GM23338 (cell line): ENCODE data around the gene OSBPL3. TPM values are rescaled to one million over a fixed set of nuclear protein-coding genes. Genes with fewer than 3 reads are reported as not detected.

Source experiments
- ATAC-seq: fragments of 200-7000 bp; cut with Tn5 transposase; 3 replicates; pipeline ENCODE4 v1.9.1; 2020
- DNase-seq: peaks from one replicate; pipeline ENCODE4 v3.0.0-alpha.2; 2015; ENCODE audit warnings: low spot score
- H2AFZ ChIP-seq: fragments of 200-600 bp; sonication (generic); 2 replicates; pipeline ENCODE4 v1.8.0; 2016; ENCODE audit warnings: antibody characterized with exemption, mild to moderate bottlenecking, moderate library complexity
- H3F3A ChIP-seq: fragments of 200-600 bp; sonication (generic); replicated peaks from 2 replicates; pipeline ENCODE4 v1.8.0; 2017; ENCODE audit warnings: antibody characterized with exemption, mixed run types, low read depth
- H3K27ac ChIP-seq: fragments of 200-600 bp; sonication (generic); 2 replicates; pipeline ENCODE4 v1.6.1; 2016; ENCODE audit warnings: low read depth
- H3K27me3 ChIP-seq: fragments of 200-600 bp; sonication (generic); 2 replicates; pipeline ENCODE4 v1.8.0; 2016; ENCODE audit warnings: mild to moderate bottlenecking, mixed run types, moderate library complexity; ENCODE audit not compliant: insufficient read depth
- H3K36me3 ChIP-seq: fragments of 200-600 bp; sonication (generic); 2 replicates; pipeline ENCODE4 v1.8.0; 2016; ENCODE audit warnings: mild to moderate bottlenecking; ENCODE audit not compliant: insufficient read depth
- H3K4me1 ChIP-seq: fragments of 200-600 bp; sonication (generic); 2 replicates; pipeline ENCODE4 v1.8.0; 2016; ENCODE audit warnings: mild to moderate bottlenecking, moderate library complexity; ENCODE audit not compliant: insufficient read depth
- H3K4me2 ChIP-seq: fragments of 200-600 bp; sonication (generic); 2 replicates; pipeline ENCODE4 v1.7.1; 2017; ENCODE audit warnings: mixed run types
- H3K4me3 ChIP-seq: fragments of 200-600 bp; sonication (generic); 2 replicates; pipeline ENCODE4 v1.6.1; 2016; ENCODE audit warnings: mixed run types
- H3K79me2 ChIP-seq: fragments of 200-600 bp; sonication (generic); replicated peaks from 2 replicates; pipeline ENCODE4 v1.8.0; 2017; ENCODE audit warnings: mild to moderate bottlenecking; ENCODE audit not compliant: insufficient read depth
- H3K9me2 ChIP-seq: fragments of 200-600 bp; sonication (generic); 2 replicates; pipeline ENCODE4 v1.8.0; 2017; ENCODE audit not compliant: insufficient read depth
- H4K20me1 ChIP-seq: fragments of 200-600 bp; sonication (generic); replicated peaks from 2 replicates; pipeline ENCODE4 v1.8.0; 2017; ENCODE audit warnings: mild to moderate bottlenecking; ENCODE audit not compliant: insufficient read depth
- H3K27ac Mint-ChIP-seq: 2 replicates; pipeline ENCODE4 v1.8.0; 2020; ENCODE audit warnings: inconsistent platforms, mild to moderate bottlenecking, moderate library complexity, mixed read lengths
- H3K27me3 Mint-ChIP-seq: 3 replicates; pipeline ENCODE4 v1.8.0; 2022; ENCODE audit warnings: low read depth, mild to moderate bottlenecking, moderate library complexity, mixed read lengths, inconsistent platforms; ENCODE audit not compliant: insufficient read depth, poor library complexity
- H3K36me3 Mint-ChIP-seq: 3 replicates; pipeline ENCODE4 v1.8.0; 2021; ENCODE audit warnings: low read depth, mild to moderate bottlenecking, inconsistent platforms, moderate library complexity, mixed read lengths
- H3K4me1 Mint-ChIP-seq: 3 replicates; pipeline ENCODE4 v1.8.0; 2020; ENCODE audit warnings: mild to moderate bottlenecking, inconsistent platforms, mixed read lengths
- H3K4me3 Mint-ChIP-seq: 3 replicates; pipeline ENCODE4 v1.8.0; 2021; ENCODE audit warnings: moderate library complexity, mild to moderate bottlenecking, inconsistent platforms, mixed read lengths
- H3K9me3 Mint-ChIP-seq: 3 replicates; pipeline ENCODE4 v1.8.0; 2020; ENCODE audit warnings: moderate library complexity, mild to moderate bottlenecking, inconsistent platforms, mixed read lengths
- CREB1 ChIP-seq: fragments of 250-450 bp; sonication (Bioruptor Pico); IDR thresholded peaks from 2 replicates; pipeline ENCODE4 v1.5.0; 2020; ENCODE audit warnings: low read depth, mild to moderate bottlenecking, moderate library complexity
- CTCF ChIP-seq, 2 experiments: fragments of 200-600 bp in 1 of 2; sonication (generic) in 1 of 2; conservative IDR thresholded peaks; 2 replicates each; pipeline versions ENCODE4 v1.5.1 to v1.6.1; 2016 to 2017; ENCODE audit warnings: antibody characterized with exemption in 2 of 2, low read depth in 2 of 2, mild to moderate bottlenecking in 2 of 2, moderate library complexity in 1 of 2
- ETS1 ChIP-seq: IDR thresholded peaks from 2 replicates; pipeline ENCODE4 v1.6.1; 2016; ENCODE audit warnings: antibody characterized with exemption
- EZH2 ChIP-seq: fragments of 200-600 bp; sonication (generic); IDR thresholded peaks from one replicate; pipeline ENCODE4 v1.8.0; 2017; ENCODE audit warnings: antibody characterized with exemption, mild to moderate bottlenecking, low read depth; ENCODE audit not compliant: unreplicated experiment
- EZH2phosphoT487 ChIP-seq: fragments of 200-600 bp; sonication (generic); IDR thresholded peaks from one replicate; pipeline ENCODE4 v1.8.1; 2018; ENCODE audit warnings: antibody characterized with exemption; ENCODE audit not compliant: unreplicated experiment
- JUNB ChIP-seq: IDR thresholded peaks from one replicate; pipeline ENCODE4 v1.6.1; 2016; ENCODE audit warnings: antibody characterized with exemption; ENCODE audit not compliant: unreplicated experiment
- NANOG ChIP-seq: IDR thresholded peaks from 2 replicates; pipeline ENCODE4 v1.6.1; 2016; ENCODE audit warnings: antibody characterized with exemption, borderline replicate concordance
- POLR2AphosphoS5 ChIP-seq: IDR thresholded peaks from 2 replicates; pipeline ENCODE4 v1.6.1; 2016; ENCODE audit warnings: antibody characterized with exemption, low read depth
- REST ChIP-seq: IDR thresholded peaks from one replicate; pipeline ENCODE4 v1.6.1; 2018; ENCODE audit warnings: antibody characterized with exemption; ENCODE audit not compliant: unreplicated experiment
- STAT1 ChIP-seq: IDR thresholded peaks from one replicate; pipeline ENCODE4 v1.6.1; 2016; ENCODE audit warnings: antibody characterized with exemption; ENCODE audit not compliant: unreplicated experiment
- ZNF114 ChIP-seq: fragments of 250-450 bp; sonication (Bioruptor Pico); IDR thresholded peaks from 2 replicates; pipeline ENCODE4 v1.5.0; 2020; ENCODE audit warnings: mild to moderate bottlenecking, moderate library complexity
- ZNF331 ChIP-seq: fragments of 250-450 bp; sonication (Bioruptor Pico); IDR thresholded peaks from 2 replicates; pipeline ENCODE4 v1.5.0; 2020; ENCODE audit warnings: low read depth, mild to moderate bottlenecking, moderate library complexity
- ZNF462 ChIP-seq: fragments of 250-450 bp; sonication (Bioruptor Pico); IDR thresholded peaks from 2 replicates; pipeline ENCODE4 v1.5.0; 2020; ENCODE audit warnings: mild to moderate bottlenecking, moderate library complexity
- polyA plus RNA-seq: library from polyadenylated mRNA; unstranded; fragments of >200 nt; fragmentation: Nextera tagmentation; extraction: Ambion mirVana; gene quantifications from 2 replicates; pipeline ENCODE4 v1.2.1, GENCODE V29; 2016
- total RNA-seq: library from RNA; depleted of rRNA; stranded (reverse); fragments of >200 nt; shearing (Covaris generic); gene quantifications from 2 replicates; pipeline ENCODE4 v1.2.3, GENCODE V29; 2014

Gene OSBPL3
- total and polyA plus RNA-seq, 2 experiments from 2014 or later, result 7.2 to 15.7 TPM

- no peak overlapping the region for H3K27ac ChIP-seq
- no peaks in the 10 kb centered on the region for H3K79me2 ChIP-seq
- no peak overlapping the region for H3K4me3 ChIP-seq
- H4K20me1 ChIP-seq, result no peaks in the 10 kb centered on the region
- H3K27ac Mint-ChIP-seq, result no peak overlapping the region
- no peaks in the 10 kb centered on the region for H3K27me3 ChIP-seq
- TF ChIP-seq REST (no peak), JUNB (no peak), EZH2phosphoT487 (no peak), POLR2AphosphoS5 (no peak), ZNF331 (no peak), ETS1 (no peak), CREB1 (CRISPR knock-in tag) (no peak), EZH2 (no peak), NANOG (no peak), ZNF462 (CRISPR knock-in tag) (no peak), CTCF (conservative IDR thresholded peaks at IDR 0.05; ENCODE audit: low read depth in 2 of 2) (no peak), STAT1 (no peak), ZNF114 (CRISPR knock-in tag) (no peak)
- no peak overlapping the region for H3K4me2 ChIP-seq
- no peak overlapping the region for H3K4me3 Mint-ChIP-seq
- H3K27me3 Mint-ChIP-seq, result no peaks in the 10 kb centered on the region
- H3K9me3 Mint-ChIP-seq, result no peaks in the 10 kb centered on the region
- 0 out of 2 replicates have a peak, but pooled peaks cover 9% of the 10 kb centered on the region for H3K36me3 ChIP-seq
- no peaks in the 10 kb centered on the region for H3F3A ChIP-seq
- no peaks in the 10 kb centered on the region for H3K9me2 ChIP-seq
- no peak overlapping the region for H2AFZ ChIP-seq
- peaks cover 18% of the 10 kb centered on the region for H3K4me1 Mint-ChIP-seq
- H3K36me3 Mint-ChIP-seq, result peaks cover 23% of the 10 kb centered on the region; the same call in 2 of the 3 replicates
- DNase-seq (no peak), ATAC-seq (no peak)
- H3K4me1 ChIP-seq, result no peaks in the 10 kb centered on the region
These were observed 181.7 kb downstream of the OSBPL3 start for GRCh38 chr7:24798261-24798660.
